ENCODE results near the gene NHS. TPM values are rescaled to one million over a fixed set of nuclear protein-coding genes. Genes with fewer than 3 reads are reported as not detected.

NHS gene
- total RNA-seq, 1 donor from 2014 or later, result 27.8 TPM

DNA sequence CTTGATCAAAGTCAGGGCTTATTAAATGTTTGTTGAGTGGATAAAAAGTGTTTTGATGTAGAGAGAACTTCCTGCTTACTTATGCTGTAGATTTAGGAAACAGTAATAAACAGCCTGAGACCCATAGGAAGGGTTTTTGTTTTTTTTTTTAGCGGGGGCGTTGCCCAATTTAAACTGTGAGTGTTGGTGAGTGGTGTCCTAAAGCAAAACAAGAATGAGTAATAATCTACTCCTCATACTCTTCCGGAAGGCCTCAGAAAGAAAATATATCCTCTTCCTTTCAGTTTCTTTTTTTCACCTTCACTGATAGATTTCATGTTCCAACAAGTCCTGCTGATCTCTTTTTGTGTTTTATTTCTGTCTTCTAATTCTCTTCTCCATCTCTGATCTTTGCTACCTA, 257.9 kb downstream of the NHS start:
- no peak for DNase-seq (ENCODE audit: extremely low spot score, unreplicated experiment)
- H3K9me3 Mint-ChIP-seq, result no peaks in the 10 kb centered on the region
- H3K27ac Mint-ChIP-seq, result peak overlapping the region; percentile 69
- no peak for TF ChIP-seq CTCF (conservative IDR thresholded peaks at IDR 0.05)
- peak overlapping the region; percentile 32 for H3K4me3 Mint-ChIP-seq
- peaks cover 53% of the 10 kb centered on the region for H3K4me1 Mint-ChIP-seq (ENCODE audit: unreplicated experiment)
- no peaks in the 10 kb centered on the region for H3K36me3 Mint-ChIP-seq
- no peaks in the 10 kb centered on the region for H3K27me3 Mint-ChIP-seq

GRCh38 chrX:17633546-17633945, 258.5 kb downstream of the NHS start:
- Mint-ChIP-seq H3K27me3 (no peaks in the 10 kb centered on the region), H3K36me3 (no peaks in the 10 kb centered on the region), H3K9me3 (no peaks in the 10 kb centered on the region), H3K27ac (peak overlapping the region; percentile 69), H3K4me1 (ENCODE audit: unreplicated experiment) (peaks cover 50% of the 10 kb centered on the region), H3K4me3 (peak overlapping the region; percentile 32)
- no peak for TF ChIP-seq CTCF (conservative IDR thresholded peaks at IDR 0.05)
- DNase-seq (ENCODE audit: extremely low spot score, unreplicated experiment), result no peak

GRCh38 chrX:17634542-17635207, 259.7 kb downstream of the NHS start:
- no peaks in the 10 kb centered on the region for H3K27me3 Mint-ChIP-seq
- no peaks in the 10 kb centered on the region for H3K9me3 Mint-ChIP-seq
- peak overlapping the region; percentile 83 for H3K4me3 Mint-ChIP-seq
- no peaks in the 10 kb centered on the region for H3K36me3 Mint-ChIP-seq
- peak overlapping the region; percentile 70 for H3K27ac Mint-ChIP-seq
- peaks cover 41% of the 10 kb centered on the region for H3K4me1 Mint-ChIP-seq (ENCODE audit: unreplicated experiment)
- no peak for TF ChIP-seq CTCF (conservative IDR thresholded peaks at IDR 0.05)
- no peak for DNase-seq (ENCODE audit: extremely low spot score, unreplicated experiment)

DNA sequence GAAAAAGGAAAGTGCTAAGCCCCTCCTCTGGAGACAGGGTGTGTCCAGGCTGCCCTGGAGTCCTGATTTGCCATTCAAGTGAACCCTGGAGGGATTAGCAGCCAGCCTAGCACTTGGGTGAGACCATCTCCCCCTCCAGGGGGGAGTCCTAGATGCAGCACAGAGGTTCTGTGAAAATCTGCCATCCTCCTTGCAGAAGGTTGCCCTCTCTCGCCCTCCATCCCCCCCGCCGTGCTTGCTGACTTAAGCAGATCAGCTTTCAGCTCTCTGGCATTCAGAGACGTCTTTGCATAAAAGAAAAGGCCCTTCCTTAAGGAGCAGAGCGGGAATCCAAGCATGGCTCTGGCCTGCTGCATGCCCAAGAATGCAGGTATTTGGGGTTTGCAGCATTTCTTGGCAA, 260.2 kb downstream of the NHS start:
- Mint-ChIP-seq H3K4me3 (peak overlapping the region; percentile 83), H3K36me3 (peaks cover under 1% of the 10 kb centered on the region), H3K27ac (peak overlapping the region; percentile 70), H3K27me3 (no peaks in the 10 kb centered on the region), H3K9me3 (no peaks in the 10 kb centered on the region), H3K4me1 (ENCODE audit: unreplicated experiment) (peaks cover 44% of the 10 kb centered on the region)
- DNase-seq (ENCODE audit: extremely low spot score, unreplicated experiment), result peak; percentile 85
- no peak for TF ChIP-seq CTCF (conservative IDR thresholded peaks at IDR 0.05)

- no peaks in the 10 kb centered on the region for H3K9me3 Mint-ChIP-seq
- H3K4me1 Mint-ChIP-seq (ENCODE audit: unreplicated experiment), result peaks cover 46% of the 10 kb centered on the region
- H3K27ac Mint-ChIP-seq, result no peak overlapping the region
- no peak overlapping the region for H3K4me3 Mint-ChIP-seq
- no peak for DNase-seq (ENCODE audit: extremely low spot score, unreplicated experiment)
- TF ChIP-seq CTCF (conservative IDR thresholded peaks at IDR 0.05), result no peak
- H3K36me3 Mint-ChIP-seq, result peaks cover 6% of the 10 kb centered on the region
- no peaks in the 10 kb centered on the region for H3K27me3 Mint-ChIP-seq
Measured at GRCh38 chrX:17637235-17637634, 262.2 kb downstream of the NHS start.

Data from type B pancreatic cell (in vitro differentiated cells).